A172 (cell line): ENCODE results near the gene PPARA. TPM values are rescaled to one million over a fixed set of nuclear protein-coding genes. Genes with fewer than 3 reads are reported as not detected.

Experiments
- DNase-seq: peaks from one replicate; pipeline ENCODE4 v3.0.0-alpha.2; 2015; ENCODE audit warnings: low spot score
- total RNA-seq: library from RNA; depleted of rRNA; stranded (reverse); fragments of >200 nt; shearing (Covaris generic); gene quantifications from 2 replicates; pipeline ENCODE4 v1.2.3, GENCODE V29; 2014

PPARA gene
- total RNA-seq, 1 experiment from 2014 or later = 5.3 TPM

DNA sequence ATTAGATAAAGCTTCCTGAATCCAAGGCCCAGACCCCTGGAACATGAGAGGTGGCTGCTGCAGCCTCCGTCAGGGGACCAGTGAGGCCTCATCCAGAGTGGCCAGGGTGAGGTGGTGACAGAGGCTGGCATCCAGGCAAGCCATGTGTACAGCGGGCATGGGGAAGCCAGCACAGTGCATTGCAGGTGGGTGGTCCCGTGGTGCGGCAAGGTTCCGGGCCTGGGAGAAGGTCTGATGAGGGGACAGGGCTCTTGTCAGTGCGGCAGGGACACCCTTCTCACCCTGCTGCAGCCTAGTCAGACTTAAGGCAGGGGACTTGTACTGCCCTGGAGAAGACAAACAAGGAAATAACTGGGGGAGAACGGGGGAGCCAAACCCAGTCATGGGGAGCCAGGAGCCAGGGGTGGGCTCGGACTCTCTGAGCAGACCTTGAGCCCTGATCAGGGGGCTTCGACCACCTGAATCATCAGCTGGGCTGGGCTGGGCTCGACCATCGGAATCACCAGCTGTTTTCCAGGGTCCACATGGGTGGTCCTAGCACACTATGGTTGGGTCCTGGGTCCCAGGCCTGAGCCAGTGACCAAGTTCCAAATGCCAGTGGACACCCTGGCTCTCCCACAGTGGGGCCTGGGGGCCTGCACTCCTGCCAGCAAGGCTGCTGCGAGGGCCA lies 122.6 kb downstream of the PPARA start:
- no peak for DNase-seq

DNA sequence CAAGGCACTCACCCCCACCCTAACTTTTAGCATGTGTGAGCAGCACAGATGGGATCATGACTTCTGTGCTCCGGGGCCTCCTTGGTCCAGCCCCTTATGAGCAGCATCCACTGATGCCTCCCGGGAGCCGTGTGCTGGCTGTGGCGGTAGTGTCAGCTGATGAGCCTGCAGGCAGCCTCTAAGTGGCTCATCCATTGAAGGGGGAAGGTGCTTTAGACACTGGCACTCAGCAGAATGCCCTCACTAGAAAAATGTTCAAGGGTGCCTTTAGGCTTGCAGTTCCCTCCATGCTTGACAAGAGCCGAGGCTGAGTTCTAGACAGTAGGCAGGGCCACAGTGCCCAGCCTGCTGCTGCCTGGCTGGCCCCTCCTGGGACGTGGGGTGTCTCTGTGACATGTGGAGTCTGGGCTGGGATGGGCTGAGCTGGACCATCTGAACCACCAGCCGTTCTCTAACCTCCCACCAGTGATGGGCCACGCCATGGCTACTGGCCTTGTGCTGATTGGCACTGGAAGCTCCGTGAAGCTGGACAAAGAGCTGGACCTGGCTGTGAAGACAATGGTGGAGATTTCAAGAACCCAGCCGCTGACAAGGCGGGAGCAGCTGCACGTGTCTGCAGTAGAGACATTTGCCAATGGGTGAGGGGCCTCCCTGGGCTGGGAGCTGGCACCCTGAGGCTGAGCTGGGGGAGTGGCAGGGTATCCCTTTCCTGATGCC lies 123.3 kb downstream of the PPARA start:
- DNase-seq = no peak

GRCh38 chr22:46274381-46274780 lies 124.1 kb downstream of the PPARA start:
- no peak for DNase-seq

DNA sequence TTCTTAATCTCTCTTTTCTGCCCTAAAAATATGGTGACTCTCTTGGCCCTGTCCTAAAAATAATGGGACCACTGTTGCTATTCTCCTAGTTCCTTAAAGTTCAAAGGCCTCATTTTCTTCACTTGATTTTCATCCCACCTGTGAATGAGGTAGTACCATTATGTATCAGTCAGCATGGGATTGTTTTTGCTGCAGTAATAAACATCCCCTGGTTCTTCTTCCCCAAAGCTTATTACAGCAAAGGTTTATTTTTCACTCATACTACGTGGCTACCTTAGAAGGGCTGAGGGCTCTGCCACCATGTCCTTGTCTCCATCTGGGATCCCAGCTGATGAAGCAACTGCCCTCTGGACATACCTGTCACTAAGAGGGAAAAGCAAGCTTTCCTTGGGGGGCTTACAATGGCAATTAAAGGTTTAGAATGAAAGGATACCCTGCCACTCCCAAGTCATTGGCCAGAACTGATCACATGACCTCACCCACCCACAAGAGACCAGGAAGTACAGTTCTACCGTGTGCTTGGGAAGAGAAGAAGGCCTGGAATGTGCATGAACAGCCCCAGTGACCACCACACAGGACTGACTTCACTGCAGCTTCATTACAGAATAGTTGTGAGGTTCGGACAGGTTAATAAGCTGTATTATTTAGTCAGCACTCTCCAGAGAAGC lies 125.3 kb downstream of the PPARA start:
- no peak for DNase-seq

DNA sequence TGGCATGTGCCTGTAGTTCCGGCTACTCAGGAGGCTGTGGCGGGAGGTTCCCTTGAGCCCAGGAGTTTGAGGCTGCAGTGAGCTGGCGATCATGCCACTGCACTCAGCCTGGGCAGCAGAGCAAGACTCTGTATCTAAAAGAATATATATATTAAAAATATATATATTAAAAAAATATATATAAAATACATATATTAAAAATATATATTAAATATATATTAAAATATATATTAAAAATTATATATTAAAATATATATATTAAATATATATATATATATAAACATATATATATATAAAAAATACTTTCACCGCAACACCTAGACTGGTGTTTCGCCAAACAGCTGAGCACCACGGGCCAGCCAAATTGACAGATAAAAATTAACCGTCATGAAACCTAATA lies 126.2 kb downstream of the PPARA start:
- DNase-seq = no peak

DNA sequence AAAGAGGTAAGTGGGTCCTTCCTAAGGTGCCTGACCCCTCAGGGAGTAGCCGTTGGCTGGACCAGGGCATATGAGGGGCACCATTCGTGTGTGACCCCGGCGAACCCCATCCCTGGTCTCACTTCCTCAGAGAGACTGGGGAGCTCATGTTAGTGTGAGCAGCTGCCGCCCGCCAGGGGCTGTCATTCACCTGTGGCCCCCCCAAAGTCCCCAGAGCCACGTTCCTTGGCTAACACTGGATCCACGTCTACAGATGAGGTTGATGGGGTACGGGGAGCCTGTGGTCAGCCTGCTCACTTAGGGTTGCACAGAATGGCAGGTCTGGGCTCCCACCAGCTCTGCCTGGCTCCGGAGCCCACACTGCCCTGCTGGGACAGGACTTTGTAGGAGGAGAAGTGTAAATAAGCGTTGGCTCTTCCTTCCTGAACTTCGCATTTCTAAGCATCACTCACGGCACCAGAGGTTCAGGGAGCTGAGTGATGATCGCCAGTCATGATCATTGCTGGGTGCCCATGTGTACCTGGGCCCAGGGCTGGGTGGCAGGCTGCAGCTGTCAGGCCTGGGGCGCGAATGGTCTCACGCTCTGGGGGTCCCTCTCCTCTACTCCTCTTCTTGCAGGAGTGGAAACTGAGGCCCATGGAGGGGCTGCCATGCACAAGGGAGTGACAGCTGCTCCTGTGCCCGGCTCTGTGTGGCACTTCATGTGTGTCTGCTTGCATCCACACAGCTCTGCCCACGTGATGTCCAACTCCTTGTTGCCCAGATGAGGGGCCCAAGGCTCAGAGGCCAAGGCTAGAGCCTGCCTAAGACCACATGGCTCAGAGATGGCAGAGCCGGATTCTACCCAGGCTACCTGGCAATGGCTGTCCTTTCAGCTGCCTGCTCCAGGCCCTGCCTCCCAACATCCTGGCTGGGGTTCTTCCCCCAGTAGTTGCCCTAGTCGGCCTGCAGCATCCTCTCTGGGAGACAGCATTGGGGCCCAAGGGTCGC lies 128.6 kb downstream of the PPARA start:
- DNase-seq = no peak

- DNase-seq = no peak
These were observed 129.9 kb downstream of the PPARA start for GRCh38 chr22:46280063-46280817.

GRCh38 chr22:46280999-46281623 lies 130.8 kb downstream of the PPARA start:
- no peak for DNase-seq

DNA sequence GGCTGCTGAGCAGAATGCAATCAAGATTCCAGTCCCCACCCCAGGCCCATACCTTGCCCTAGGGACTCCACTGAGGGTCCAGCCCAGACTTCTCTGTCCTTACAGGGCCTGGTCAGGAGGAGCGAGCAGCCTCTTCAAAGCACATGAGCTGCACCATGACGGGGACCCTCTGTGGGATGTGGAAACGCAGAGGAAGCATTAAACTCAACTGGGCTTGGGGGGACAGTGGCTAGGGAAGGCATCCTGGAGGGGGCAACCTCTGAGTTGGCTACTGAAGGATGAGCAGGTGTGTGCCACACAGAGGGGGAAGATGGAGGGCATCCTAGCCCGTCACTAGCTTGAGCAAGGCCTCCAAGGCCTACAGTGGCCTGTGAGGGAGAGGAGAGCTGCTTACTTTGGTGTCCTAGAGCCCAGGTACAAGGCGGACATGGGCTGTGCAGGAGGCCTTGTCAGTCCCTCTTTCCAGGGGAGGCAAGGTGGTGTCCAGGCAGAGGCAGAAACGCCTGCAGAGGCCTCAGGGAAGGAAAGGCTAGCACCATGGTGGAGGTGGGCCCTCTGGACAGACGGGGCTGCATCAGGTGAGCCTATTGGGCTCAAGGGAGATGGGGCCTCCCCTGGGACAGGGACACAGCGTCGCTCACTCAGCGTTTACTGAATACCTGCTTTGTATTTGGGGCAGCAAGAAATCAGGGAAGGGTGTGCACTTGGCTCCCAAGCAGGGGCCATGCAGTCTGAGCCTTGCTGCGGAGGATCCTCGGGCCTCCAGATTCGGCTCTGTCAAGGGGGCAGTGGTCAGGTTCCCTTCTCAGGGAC lies 131.7 kb downstream of the PPARA start:
- no peak for DNase-seq

DNA sequence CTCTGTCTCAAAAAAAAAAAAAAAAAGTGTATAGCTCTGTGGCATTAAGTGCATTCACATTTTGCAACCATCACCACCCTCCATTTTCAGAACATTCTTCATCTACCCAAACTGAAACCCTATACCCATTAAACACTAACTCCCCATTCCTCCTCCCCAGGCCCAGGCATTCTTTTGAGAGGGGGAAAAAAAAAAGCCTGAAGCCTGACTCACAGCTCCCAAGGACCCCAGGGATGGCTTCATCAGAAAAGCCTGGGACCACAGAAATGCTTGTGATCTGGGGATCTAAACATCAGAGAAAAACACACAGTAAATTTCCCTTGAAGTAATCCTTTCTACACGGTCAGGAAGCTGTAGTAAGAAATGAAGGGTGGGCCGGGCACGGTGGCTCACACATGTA lies 135.7 kb downstream of the PPARA start:
- DNase-seq = no peak

DNA sequence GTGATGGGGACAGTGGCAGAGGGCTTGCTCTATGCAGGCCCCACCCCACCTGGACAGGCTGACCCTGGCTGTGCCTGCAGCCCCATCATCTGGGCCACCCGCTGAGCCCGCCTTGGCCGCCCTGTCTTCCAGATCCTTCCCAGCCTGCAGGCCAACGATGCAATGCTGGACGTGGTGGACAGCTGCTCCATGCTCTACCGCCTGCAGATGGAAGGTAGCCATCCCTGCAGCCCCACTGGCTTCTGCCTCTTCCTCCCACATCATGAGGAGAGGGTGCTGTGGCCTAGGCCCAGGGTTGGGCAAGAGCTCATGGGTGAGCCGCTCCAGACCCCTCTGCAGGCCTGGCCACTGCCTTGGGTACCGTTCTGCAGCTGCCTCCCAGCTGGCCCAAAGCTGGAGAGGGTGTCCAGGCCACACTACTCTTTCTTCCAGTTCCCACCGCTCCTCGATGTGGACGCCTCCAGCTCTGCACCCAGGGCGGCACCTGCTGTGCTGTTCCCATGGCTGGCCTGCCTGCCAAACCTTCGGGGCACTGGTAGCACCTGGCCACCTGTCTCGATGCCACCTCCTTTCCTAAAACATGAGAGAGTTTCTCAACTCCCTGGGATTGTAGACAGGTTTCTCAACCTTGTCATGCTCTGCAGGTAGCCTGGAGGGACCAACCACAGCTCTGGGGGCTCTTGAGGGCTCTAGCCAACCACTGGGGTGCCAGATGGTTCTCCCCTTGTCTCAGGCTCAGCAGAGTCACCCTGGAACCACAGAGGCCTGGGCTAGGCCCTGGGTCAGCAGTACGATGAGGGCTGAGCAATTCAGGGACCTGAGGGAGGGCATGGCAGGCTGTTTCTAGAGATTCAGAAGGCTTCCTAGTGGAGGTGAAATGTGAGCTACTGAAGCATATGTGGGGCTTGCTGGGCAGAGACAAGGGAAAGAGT lies 136.9 kb downstream of the PPARA start:
- DNase-seq = no peak

DNA sequence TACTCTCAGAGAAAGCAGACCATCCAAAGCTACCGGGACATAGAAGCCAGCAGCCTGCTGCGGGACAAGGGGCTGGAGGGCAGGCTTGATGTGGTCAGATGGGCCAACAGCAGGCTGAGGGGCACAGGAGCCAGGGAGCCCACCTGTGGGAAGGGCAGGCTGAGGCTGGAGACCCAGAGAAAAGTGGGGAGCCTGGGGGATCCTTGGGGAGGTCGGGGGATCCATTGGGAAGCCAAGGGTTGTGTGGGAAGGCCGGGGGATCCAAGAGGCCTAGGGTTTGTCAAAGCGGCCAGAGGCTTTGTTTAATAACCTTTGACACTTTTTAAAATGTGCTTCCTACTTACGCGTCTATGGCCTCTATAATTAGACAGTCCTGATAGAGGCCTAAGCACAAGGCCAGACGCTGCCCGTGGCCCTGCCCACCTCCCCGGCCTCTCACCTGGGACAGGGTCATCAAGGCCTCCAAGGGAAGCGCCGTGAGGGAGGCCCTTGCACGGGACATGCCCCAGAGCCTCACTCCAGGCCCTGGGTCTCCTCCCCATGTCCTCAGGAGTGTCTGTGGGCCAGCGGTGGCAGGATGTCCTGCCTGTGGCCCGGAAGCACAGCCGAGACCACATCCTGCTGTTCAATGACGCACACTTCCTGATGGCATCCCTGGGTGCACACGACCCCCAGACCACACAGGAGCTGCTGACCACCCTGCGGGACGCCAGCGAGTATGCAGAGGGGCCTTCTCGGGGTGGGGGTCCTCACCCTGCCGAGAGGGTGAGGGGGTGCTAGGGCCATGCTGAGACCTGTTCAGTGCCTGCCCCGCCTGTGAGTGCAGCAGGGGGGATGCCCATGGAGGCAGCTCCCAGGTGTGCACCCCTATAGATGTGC lies 137.8 kb downstream of the PPARA start:
- DNase-seq = no peak

- DNase-seq = no peak
These were observed 138.5 kb downstream of the PPARA start for GRCh38 chr22:46288846-46289243.

DNA sequence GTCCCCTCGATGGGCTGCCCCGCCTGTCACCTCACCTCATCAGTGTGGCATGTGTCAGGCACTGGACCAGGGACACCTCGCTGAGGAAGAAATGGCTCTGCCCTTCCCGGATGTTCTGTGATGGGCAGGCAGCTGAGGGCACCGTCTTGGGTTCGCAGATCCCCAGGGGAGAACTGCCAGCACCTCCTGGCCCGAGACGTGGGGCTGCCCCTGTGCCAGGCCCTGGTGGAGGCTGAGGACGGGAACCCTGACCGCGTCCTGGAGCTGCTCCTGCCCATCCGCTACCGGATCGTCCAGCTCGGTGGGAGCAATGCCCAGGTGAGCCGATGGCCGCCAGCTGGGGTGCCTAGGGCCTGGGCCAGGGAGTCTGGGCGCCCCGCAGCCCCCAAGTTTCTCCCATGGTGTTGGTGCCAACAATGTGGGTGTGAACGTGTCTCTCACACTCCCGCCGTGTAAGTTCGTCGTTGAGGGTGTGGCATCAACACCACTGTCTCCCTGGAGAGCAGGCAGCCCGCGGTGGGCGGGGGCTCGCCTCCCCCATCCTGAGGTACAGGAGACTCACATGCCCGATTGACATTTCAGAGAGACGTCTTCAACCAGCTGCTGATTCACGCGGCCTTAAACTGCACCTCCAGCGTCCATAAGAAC lies 139.0 kb downstream of the PPARA start:
- no peak for DNase-seq

DNA sequence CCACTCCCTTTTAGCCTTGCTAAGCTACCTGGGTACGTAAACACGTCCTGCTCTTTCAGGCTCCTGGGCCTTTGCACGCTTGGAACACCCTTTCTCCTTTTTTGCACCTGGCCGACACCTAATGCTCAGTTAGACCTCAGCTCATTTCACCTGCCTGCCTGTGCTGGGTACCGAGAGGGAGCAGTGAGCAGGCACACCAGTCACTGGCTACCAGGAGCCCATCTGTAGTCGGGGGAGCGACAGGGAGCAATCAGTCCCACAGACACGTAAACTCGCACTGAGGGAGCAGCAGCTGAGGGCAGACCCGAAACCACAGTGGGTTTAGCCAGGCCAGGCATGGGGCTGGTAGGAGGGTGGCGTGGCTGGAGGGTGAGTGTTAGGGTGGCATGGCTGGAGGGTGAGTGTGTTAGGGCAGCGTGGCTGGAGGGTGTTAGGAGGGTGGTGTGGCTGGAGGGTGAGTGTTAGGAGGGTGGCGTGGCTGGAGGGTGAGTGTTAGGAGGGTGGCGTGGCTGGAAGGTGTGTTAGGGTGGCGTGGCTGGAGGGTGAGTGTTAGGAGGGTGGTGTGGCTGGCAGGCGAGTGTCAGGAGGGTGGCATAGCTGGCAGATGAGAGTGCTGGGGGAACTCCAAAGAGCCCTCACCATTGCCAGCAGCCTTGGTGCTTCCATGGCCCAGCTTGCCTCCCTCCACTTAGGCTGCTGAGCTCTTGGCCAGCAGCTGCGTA lies 140.0 kb downstream of the PPARA start:
- DNase-seq = no peak
